DMS 273 treated with DMSO at 0.1 percent for 48 hours (cell line): Measurements from ENCODE around the gene GNAQ.
"Not testable (repeated sequence)": the region's sequence is repeated elsewhere in the genome, so short reads cannot be mapped to it uniquely, and the experiment has no call there.

ENCODE experiments used
- DNase-seq: peaks from one replicate; lab custom pipeline; 2025; lab: John Stamatoyannopoulos, UW

The GNAQ gene

GRCh38 chr9:77731008-77731698 lies 300.5 kb downstream of the GNAQ start:
- DNase-seq, result no peak

GRCh38 chr9:77729177-77729576 lies 302.4 kb downstream of the GNAQ start:
- no peak for DNase-seq

- DNase-seq, result no peak
Observed at GRCh38 chr9:77726814-77727213, 304.8 kb downstream of the GNAQ start.

- no peak for DNase-seq
Observed at GRCh38 chr9:77726289-77726688, 305.3 kb downstream of the GNAQ start.

GRCh38 chr9:77725820-77726219 lies 305.8 kb downstream of the GNAQ start:
- DNase-seq, result no peak

GRCh38 chr9:77725046-77725694 lies 306.4 kb downstream of the GNAQ start:
- DNase-seq, result no peak

GRCh38 chr9:77721156-77721555 lies 310.5 kb downstream of the GNAQ start:
- not testable (repeated sequence) for DNase-seq

GRCh38 chr9:77719321-77719720 lies 312.3 kb downstream of the GNAQ start:
- no peak for DNase-seq

GRCh38 chr9:77718298-77718640 lies 313.3 kb downstream of the GNAQ start:
- DNase-seq, result not testable (repeated sequence)

GRCh38 chr9:77717608-77718297 lies 313.9 kb downstream of the GNAQ start:
- not testable (repeated sequence) for DNase-seq

GRCh38 chr9:77714077-77714549 lies 317.5 kb downstream of the GNAQ start:
- DNase-seq, result no peak

- DNase-seq, result no peak
Observed at GRCh38 chr9:77712533-77713130, 319.0 kb downstream of the GNAQ start.

- DNase-seq, result no peak
Observed at GRCh38 chr9:77710965-77711648, 320.5 kb downstream of the GNAQ start.

- DNase-seq, result no peak
Observed at GRCh38 chr9:77710316-77710715, 321.3 kb downstream of the GNAQ start.

GRCh38 chr9:77708064-77708815 lies 323.4 kb downstream of the GNAQ start:
- DNase-seq, result no peak

GRCh38 chr9:77707383-77708063 lies 324.1 kb downstream of the GNAQ start:
- no peak for DNase-seq

- DNase-seq, result no peak
Observed at GRCh38 chr9:77705636-77706035, 326.0 kb downstream of the GNAQ start.

- DNase-seq, result not testable (repeated sequence)
Observed at GRCh38 chr9:77702521-77703390, 328.9 kb downstream of the GNAQ start.

- DNase-seq, result no peak
Observed at GRCh38 chr9:77697238-77697984, 334.2 kb downstream of the GNAQ start.
